ENCODE results near the gene TMEM33. TPM values are rescaled to one million over a fixed set of nuclear protein-coding genes. Genes with fewer than 3 reads are reported as not detected.

TMEM33 gene
- total RNA-seq, 1 experiment from 2014 or later: 163 TPM

- no peaks in the 10 kb centered on the region for H3K9me3 ChIP-seq (ENCODE audit: low read length)
- no peak overlapping the region for H3K9ac ChIP-seq (ENCODE audit: low read length)
- no peak for DNase-seq
- no peak overlapping the region for H3K4me3 ChIP-seq (ENCODE audit: low read length)
- no peaks in the 10 kb centered on the region for H3K9me2 ChIP-seq (replicated peaks; ENCODE audit: insufficient read depth, low read length)
- H2AFZ ChIP-seq (ENCODE audit: low read length): no peak overlapping the region
- H3K4me1 ChIP-seq (ENCODE audit: low read length): 0 out of 2 replicates have a peak, but pooled peaks cover 2% of the 10 kb centered on the region
- no peaks in the 10 kb centered on the region for H3K27me3 ChIP-seq (ENCODE audit: low read length)
- H3K36me3 ChIP-seq (ENCODE audit: insufficient read depth, low read length): no peaks in the 10 kb centered on the region
- no peaks in the 10 kb centered on the region for H3K79me2 ChIP-seq (ENCODE audit: low read length)
- H3K4me2 ChIP-seq (ENCODE audit: low read depth, low read length, poor library complexity, severe bottlenecking): no peak overlapping the region
- no peak overlapping the region for H3K27ac ChIP-seq (ENCODE audit: low read length)
- no peaks in the 10 kb centered on the region for H4K20me1 ChIP-seq (ENCODE audit: insufficient read depth, low read depth, low read length)
These were observed 41.7 kb downstream of the TMEM33 start for GRCh38 chr4:41976775-41977516.

- Histone ChIP-seq H3K4me2 (ENCODE audit: low read depth, low read length, poor library complexity, severe bottlenecking) (no peak overlapping the region), H4K20me1 (ENCODE audit: insufficient read depth, low read depth, low read length) (no peaks in the 10 kb centered on the region), H3K36me3 (ENCODE audit: insufficient read depth, low read length) (no peaks in the 10 kb centered on the region), H3K79me2 (ENCODE audit: low read length) (no peaks in the 10 kb centered on the region), H3K9me2 (replicated peaks; ENCODE audit: insufficient read depth, low read length) (no peaks in the 10 kb centered on the region), H3K9ac (ENCODE audit: low read length) (no peak overlapping the region), H3K4me1 (ENCODE audit: low read length) (0 out of 2 replicates have a peak, but pooled peaks cover 2% of the 10 kb centered on the region), H3K9me3 (ENCODE audit: low read length) (no peaks in the 10 kb centered on the region), H2AFZ (ENCODE audit: low read length) (peak overlapping the region; percentile 70; the same call in 1 of the 2 replicates), H3K27ac (ENCODE audit: low read length) (no peak overlapping the region), H3K27me3 (ENCODE audit: low read length) (no peaks in the 10 kb centered on the region), H3K4me3 (ENCODE audit: low read length) (no peak overlapping the region)
- no peak for DNase-seq
These were observed 42.5 kb downstream of the TMEM33 start for GRCh38 chr4:41977709-41978108.

GRCh38 chr4:41981456-41981855 lies 46.2 kb downstream of the TMEM33 start, which contains the start of gene DCAF4L1:
TSS of gene DCAF4L1 (plus strand) at chr4:41981756. CDS start at chr4:41981793, 37 bp downstream.
- Histone ChIP-seq H3K27ac (ENCODE audit: low read length) (no peak within 1 kb of the TSS), H3K9me3 (ENCODE audit: low read length) (no peaks in the 10 kb centered on the region), H4K20me1 (ENCODE audit: insufficient read depth, low read depth, low read length) (no peaks in the 10 kb centered on the region), H3K36me3 (ENCODE audit: insufficient read depth, low read length) (no peaks in the 10 kb centered on the region), H3K4me2 (ENCODE audit: low read depth, low read length, poor library complexity, severe bottlenecking) (no peak within 1 kb of the TSS), H3K79me2 (ENCODE audit: low read length) (peaks cover 3% of the 10 kb centered on the region; the same call in 1 of the 2 replicates), H2AFZ (ENCODE audit: low read length) (no peak within 1 kb of the TSS), H3K27me3 (ENCODE audit: low read length) (no peaks in the 10 kb centered on the region), H3K4me3 (ENCODE audit: low read length) (no peak within 1 kb of the TSS), H3K9ac (ENCODE audit: low read length) (no peak within 1 kb of the TSS), H3K4me1 (ENCODE audit: low read length) (0 out of 2 replicates have a peak, but pooled peaks cover 2% of the 10 kb centered on the region), H3K9me2 (replicated peaks; ENCODE audit: insufficient read depth, low read length) (no peaks in the 10 kb centered on the region; the same call in 1 of the 2 replicates)
- no peak for DNase-seq

- Histone ChIP-seq H3K9me2 (replicated peaks; ENCODE audit: insufficient read depth, low read length) (no peaks in the 10 kb centered on the region; the same call in 1 of the 2 replicates), H3K4me3 (ENCODE audit: low read length) (no peak overlapping the region), H3K9ac (ENCODE audit: low read length) (no peak overlapping the region), H3K9me3 (ENCODE audit: low read length) (no peaks in the 10 kb centered on the region), H3K27ac (ENCODE audit: low read length) (no peak overlapping the region), H4K20me1 (ENCODE audit: insufficient read depth, low read depth, low read length) (no peaks in the 10 kb centered on the region), H3K4me2 (ENCODE audit: low read depth, low read length, poor library complexity, severe bottlenecking) (no peak overlapping the region), H3K79me2 (ENCODE audit: low read length) (peaks cover 13% of the 10 kb centered on the region), H2AFZ (ENCODE audit: low read length) (no peak overlapping the region), H3K36me3 (ENCODE audit: insufficient read depth, low read length) (no peaks in the 10 kb centered on the region), H3K4me1 (ENCODE audit: low read length) (0 out of 2 replicates have a peak, but pooled peaks cover under 1% of the 10 kb centered on the region), H3K27me3 (ENCODE audit: low read length) (no peaks in the 10 kb centered on the region)
- no peak for DNase-seq
These were observed 47.5 kb downstream of the TMEM33 start for GRCh38 chr4:41982716-41983115.

GRCh38 chr4:41985151-41985550 lies 49.9 kb downstream of the TMEM33 start:
- H3K9me2 ChIP-seq (replicated peaks; ENCODE audit: insufficient read depth, low read length): no peaks in the 10 kb centered on the region; the same call in 1 of the 2 replicates
- no peak overlapping the region for H3K4me3 ChIP-seq (ENCODE audit: low read length)
- no peak overlapping the region for H3K27ac ChIP-seq (ENCODE audit: low read length)
- no peak overlapping the region for H2AFZ ChIP-seq (ENCODE audit: low read length)
- H3K79me2 ChIP-seq (ENCODE audit: low read length): peaks cover 36% of the 10 kb centered on the region
- DNase-seq: no peak
- H3K4me1 ChIP-seq (ENCODE audit: low read length): peaks cover 15% of the 10 kb centered on the region
- H3K4me2 ChIP-seq (ENCODE audit: low read depth, low read length, poor library complexity, severe bottlenecking): no peak overlapping the region
- H3K27me3 ChIP-seq (ENCODE audit: low read length): no peaks in the 10 kb centered on the region
- no peaks in the 10 kb centered on the region for H3K9me3 ChIP-seq (ENCODE audit: low read length)
- no peak overlapping the region for H3K9ac ChIP-seq (ENCODE audit: low read length)
- H3K36me3 ChIP-seq (ENCODE audit: insufficient read depth, low read length): no peaks in the 10 kb centered on the region
- no peaks in the 10 kb centered on the region for H4K20me1 ChIP-seq (ENCODE audit: insufficient read depth, low read depth, low read length)

- H3K27ac ChIP-seq (ENCODE audit: low read length): peak overlapping the region; percentile 34; the same call in 1 of the 2 replicates
- peak overlapping the region; percentile 94 for H3K9ac ChIP-seq (ENCODE audit: low read length)
- H3K27me3 ChIP-seq (ENCODE audit: low read length): no peaks in the 10 kb centered on the region
- DNase-seq: no peak
- peak overlapping the region; percentile 78; the same call in 1 of the 2 replicates for H2AFZ ChIP-seq (ENCODE audit: low read length)
- H3K4me1 ChIP-seq (ENCODE audit: low read length): peaks cover 38% of the 10 kb centered on the region
- peaks cover 7% of the 10 kb centered on the region; the same call in 1 of the 2 replicates for H4K20me1 ChIP-seq (ENCODE audit: insufficient read depth, low read depth, low read length)
- peaks cover 81% of the 10 kb centered on the region for H3K79me2 ChIP-seq (ENCODE audit: low read length)
- no peaks in the 10 kb centered on the region for H3K9me3 ChIP-seq (ENCODE audit: low read length)
- peak overlapping the region; percentile 97 for H3K4me3 ChIP-seq (ENCODE audit: low read length)
- no peaks in the 10 kb centered on the region; the same call in 1 of the 2 replicates for H3K9me2 ChIP-seq (replicated peaks; ENCODE audit: insufficient read depth, low read length)
- H3K36me3 ChIP-seq (ENCODE audit: insufficient read depth, low read length): no peaks in the 10 kb centered on the region
- peak overlapping the region; percentile 87 for H3K4me2 ChIP-seq (ENCODE audit: low read depth, low read length, poor library complexity, severe bottlenecking)
These were observed 54.8 kb downstream of the TMEM33 start for GRCh38 chr4:41989994-41990364.

- H3K27me3 ChIP-seq (ENCODE audit: low read length): no peaks in the 10 kb centered on the region
- H3K79me2 ChIP-seq (ENCODE audit: low read length): peaks cover 83% of the 10 kb centered on the region
- peak within 1 kb of the TSS; percentile 34; the same call in 1 of the 2 replicates for H3K27ac ChIP-seq (ENCODE audit: low read length)
- H3K4me3 ChIP-seq (ENCODE audit: low read length): peak within 1 kb of the TSS; percentile 97
- DNase-seq: peak; percentile 98
- peak within 1 kb of the TSS; percentile 87 for H3K4me2 ChIP-seq (ENCODE audit: low read depth, low read length, poor library complexity, severe bottlenecking)
- peak within 1 kb of the TSS; percentile 94 for H3K9ac ChIP-seq (ENCODE audit: low read length)
- H3K9me3 ChIP-seq (ENCODE audit: low read length): no peaks in the 10 kb centered on the region
- no peaks in the 10 kb centered on the region for H3K36me3 ChIP-seq (ENCODE audit: insufficient read depth, low read length)
- no peaks in the 10 kb centered on the region for H3K9me2 ChIP-seq (replicated peaks; ENCODE audit: insufficient read depth, low read length)
- peak within 1 kb of the TSS; percentile 78; the same call in 1 of the 2 replicates for H2AFZ ChIP-seq (ENCODE audit: low read length)
- peaks cover 7% of the 10 kb centered on the region; the same call in 1 of the 2 replicates for H4K20me1 ChIP-seq (ENCODE audit: insufficient read depth, low read depth, low read length)
- H3K4me1 ChIP-seq (ENCODE audit: low read length): peaks cover 38% of the 10 kb centered on the region
These were observed 55.3 kb downstream of the TMEM33 start, which contains the start of gene SLC30A9 for GRCh38 chr4:41990365-41991111. TSS of gene SLC30A9 (plus strand) at chr4:41990530. CDS start at chr4:41990652, 122 bp downstream.
